Astrocyte of the cerebellum (primary cell): ENCODE results near the gene CHCHD6.

ENCODE experiments used
- DNase-seq: peaks from one replicate; pipeline ENCODE4 v3.0.0-alpha.2; 2011; ENCODE audit warnings: low read depth
- H3K4me3 ChIP-seq: 2 replicates; pipeline ENCODE4 v1.5.1; 2011; ENCODE audit warnings: mild to moderate bottlenecking, low read depth, low read length, moderate library complexity
- in situ Hi-C: cut with HindIII; loops from 2 replicates; pipeline ENCODE4 v1.10.0; 2017; ENCODE audit warnings: low sequenced_read_pairs
- TF ChIP-seq, protein P1 (sequence below): IDR thresholded peaks from 2 replicates; pipeline ENCODE4 v1.5.1; 2012; ENCODE audit warnings: low read length, low read depth, moderate library complexity, mild to moderate bottlenecking; ENCODE audit errors: missing control alignments

Gene CHCHD6

DNA sequence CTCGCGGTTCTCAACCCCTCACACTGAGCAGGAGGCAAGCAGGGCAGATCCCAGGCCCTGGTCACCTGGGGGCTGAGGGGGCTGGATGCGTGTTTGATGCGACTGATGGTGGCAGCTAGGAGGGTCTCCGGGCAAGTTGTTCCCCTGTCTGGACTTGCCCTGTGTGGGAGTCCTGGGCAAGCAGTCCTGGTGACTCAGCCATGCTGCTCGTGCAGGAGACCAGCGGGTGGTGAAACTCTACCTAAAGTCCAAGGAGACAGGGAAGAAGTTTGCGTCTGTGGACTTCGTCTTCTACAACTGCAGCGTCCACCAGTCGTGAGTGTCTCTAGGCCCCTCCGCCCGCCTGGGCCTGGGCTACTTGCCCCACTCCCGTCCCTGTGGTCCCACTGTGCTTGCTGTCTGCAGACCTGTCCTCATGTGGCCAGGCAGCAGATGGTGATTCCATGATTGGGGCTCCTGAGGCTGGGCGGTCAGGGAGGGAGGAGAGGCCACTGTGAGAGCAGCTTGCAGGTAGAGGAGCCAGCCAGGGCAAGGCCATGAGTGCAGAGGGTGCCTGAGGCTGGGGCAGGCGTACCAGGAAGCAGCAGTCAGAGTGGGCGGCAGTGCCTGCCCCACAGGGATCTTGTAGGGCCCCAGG is 301.9 kb downstream of the CHCHD6 start:
- TF ChIP-seq, protein P1, sequence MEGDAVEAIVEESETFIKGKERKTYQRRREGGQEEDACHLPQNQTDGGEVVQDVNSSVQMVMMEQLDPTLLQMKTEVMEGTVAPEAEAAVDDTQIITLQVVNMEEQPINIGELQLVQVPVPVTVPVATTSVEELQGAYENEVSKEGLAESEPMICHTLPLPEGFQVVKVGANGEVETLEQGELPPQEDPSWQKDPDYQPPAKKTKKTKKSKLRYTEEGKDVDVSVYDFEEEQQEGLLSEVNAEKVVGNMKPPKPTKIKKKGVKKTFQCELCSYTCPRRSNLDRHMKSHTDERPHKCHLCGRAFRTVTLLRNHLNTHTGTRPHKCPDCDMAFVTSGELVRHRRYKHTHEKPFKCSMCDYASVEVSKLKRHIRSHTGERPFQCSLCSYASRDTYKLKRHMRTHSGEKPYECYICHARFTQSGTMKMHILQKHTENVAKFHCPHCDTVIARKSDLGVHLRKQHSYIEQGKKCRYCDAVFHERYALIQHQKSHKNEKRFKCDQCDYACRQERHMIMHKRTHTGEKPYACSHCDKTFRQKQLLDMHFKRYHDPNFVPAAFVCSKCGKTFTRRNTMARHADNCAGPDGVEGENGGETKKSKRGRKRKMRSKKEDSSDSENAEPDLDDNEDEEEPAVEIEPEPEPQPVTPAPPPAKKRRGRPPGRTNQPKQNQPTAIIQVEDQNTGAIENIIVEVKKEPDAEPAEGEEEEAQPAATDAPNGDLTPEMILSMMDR = no peak
- in situ Hi-C loops = no loop called here
- DNase-seq = no peak
- no peak overlapping the region for H3K4me3 ChIP-seq

DNA sequence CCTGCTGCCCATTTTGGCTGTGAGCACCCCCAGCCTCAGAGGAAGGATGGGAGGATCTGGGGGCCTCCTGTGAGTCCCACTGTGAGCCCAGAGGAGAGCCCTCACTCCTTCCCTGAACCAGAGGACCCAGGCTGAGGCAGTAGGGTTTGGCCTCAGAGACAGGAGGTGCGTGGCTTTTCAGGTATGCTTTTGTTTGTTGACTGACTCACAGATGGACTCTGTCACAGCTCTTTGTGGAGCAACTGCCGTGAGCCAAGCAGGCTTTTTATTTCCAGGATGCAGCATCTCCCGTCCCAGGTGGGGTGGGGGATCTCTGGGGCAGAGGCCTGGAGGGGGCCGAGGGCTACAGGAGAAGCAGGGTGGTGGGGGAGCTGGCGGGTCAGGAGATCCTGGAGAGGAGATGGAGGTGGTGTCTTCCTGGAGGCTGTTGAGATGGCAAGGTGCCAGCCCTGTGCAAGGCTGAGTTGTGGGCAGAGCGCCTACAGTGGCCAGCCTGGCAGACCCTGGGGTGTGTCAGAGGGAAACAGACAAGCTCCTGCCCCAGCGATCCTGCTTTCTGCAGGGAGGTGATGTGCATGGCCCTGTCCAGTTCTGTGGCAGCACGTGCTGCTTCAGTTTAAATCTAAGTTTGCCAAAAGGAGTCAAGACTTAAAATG is 302.9 kb downstream of the CHCHD6 start:
- no peak overlapping the region for H3K4me3 ChIP-seq
- TF ChIP-seq, protein P1 = no peak
- DNase-seq = no peak
- in situ Hi-C loops = no loop called here

DNA sequence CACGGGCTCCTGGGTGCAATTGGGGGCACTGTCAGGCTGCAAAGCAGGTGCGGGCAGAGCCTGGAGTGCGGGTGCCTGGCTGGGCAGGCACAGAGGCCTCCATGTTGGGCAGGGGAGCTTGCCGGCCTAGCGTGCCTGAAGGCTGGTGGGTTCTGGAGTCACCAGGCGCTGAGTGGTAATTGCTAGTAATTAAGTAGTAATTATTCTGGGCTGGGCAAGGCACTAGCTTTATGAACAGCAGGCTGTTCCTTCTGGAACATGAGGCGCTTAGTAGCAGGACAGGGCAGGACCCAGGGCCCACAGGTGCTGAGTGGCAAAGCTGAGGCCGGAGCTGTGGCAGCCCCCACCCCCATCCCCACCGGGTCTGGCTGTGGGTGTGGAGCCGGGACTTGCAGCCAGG is 304.2 kb downstream of the CHCHD6 start:
- H3K4me3 ChIP-seq = no peak overlapping the region
- in situ Hi-C loops = no loop called here
- DNase-seq = no peak
- TF ChIP-seq, protein P1 = no peak

DNA sequence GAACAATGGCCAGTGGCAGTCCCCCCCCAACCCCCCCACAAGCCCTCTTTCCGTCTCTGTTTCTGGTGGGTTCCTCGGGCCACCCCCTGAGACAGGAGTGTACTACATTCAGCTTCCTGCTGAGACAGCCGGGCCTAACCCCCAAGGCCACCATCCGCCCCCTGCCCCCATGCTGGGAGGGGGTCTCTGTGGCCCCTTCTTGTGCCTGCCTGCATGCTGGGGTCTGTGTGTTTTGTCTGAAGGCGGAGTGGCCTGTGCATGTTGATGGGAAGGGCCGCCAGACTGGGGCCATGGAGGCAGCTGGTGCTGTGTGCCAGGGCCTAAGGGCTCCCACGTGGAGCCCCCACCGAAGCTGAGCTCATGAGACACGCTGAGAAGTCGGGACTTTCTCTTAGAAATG is 305.5 kb downstream of the CHCHD6 start:
- TF ChIP-seq, protein P1 = no peak
- in situ Hi-C loops = no loop called here
- H3K4me3 ChIP-seq = no peak overlapping the region
- DNase-seq = no peak
